Common myeloid progenitor, CD34-positive (primary cell): ENCODE results near the gene FCN1.

Source experiments
- CTCF ChIA-PET: fragments of 350-600 bp; sonication (Branson Sonifier 250); formaldehyde crosslinking; loops from one replicate; lab custom pipeline; 2021; ENCODE audit warnings: antibody characterized with exemption; lab: Charles Lee
- POLR2A ChIA-PET: fragments of 350-600 bp; sonication (Branson Sonifier 250); formaldehyde crosslinking; loops from one replicate; lab custom pipeline; 2021; ENCODE audit warnings: antibody characterized with exemption; lab: Charles Lee
- DNase-seq, 3 donors: peaks; one replicate each; pipeline versions ENCODE4 v3.0.0 to v3.0.0-alpha.2; 2013
- H3K27ac ChIP-seq, 2 experiments: 1 replicate in 1 of 2; 2 replicates in 1 of 2; pipeline ENCODE4 v1.7.0; 2013; ENCODE audit warnings: inconsistent platforms in 2 of 2, low read length in 2 of 2, mild to moderate bottlenecking in 2 of 2, low read depth in 1 of 2, moderate library complexity in 1 of 2; ENCODE audit not compliant: severe bottlenecking in 2 of 2, insufficient read depth in 1 of 2, poor library complexity in 1 of 2
- H3K27me3 ChIP-seq, 5 experiments: replicated peaks in 2 of 5; 1 replicate in 3 of 5; 2 replicates in 2 of 5; pipeline versions ENCODE4 v1.6.1 to v1.7.0; 2013; ENCODE audit warnings: low read length in 4 of 5, mild to moderate bottlenecking in 2 of 5, moderate library complexity in 2 of 5, inconsistent platforms in 1 of 5; ENCODE audit not compliant: insufficient read depth in 5 of 5, control insufficient read depth in 4 of 5
- H3K36me3 ChIP-seq, 4 experiments: 1 replicate in 2 of 4; 2 replicates in 2 of 4; pipeline versions ENCODE4 v1.6.1 to v1.7.0; 2013; ENCODE audit warnings: low read length in 3 of 4, control low read depth in 1 of 4, mild to moderate bottlenecking in 1 of 4; ENCODE audit not compliant: control insufficient read depth in 4 of 4, insufficient read depth in 4 of 4
- H3K4me1 ChIP-seq, 4 experiments: 1 replicate in 3 of 4; 2 replicates in 1 of 4; pipeline versions ENCODE4 v1.6.1 to v1.7.1; 2013; ENCODE audit warnings: low read length in 3 of 4, mild to moderate bottlenecking in 3 of 4, control low read depth in 1 of 4, inconsistent platforms in 1 of 4, moderate library complexity in 1 of 4; ENCODE audit not compliant: control insufficient read depth in 4 of 4, insufficient read depth in 4 of 4; ENCODE audit errors: control extremely low read depth in 1 of 4
- H3K4me3 ChIP-seq, 7 experiments: 1 replicate in 4 of 7; 2 replicates in 3 of 7; pipeline versions ENCODE4 v1.5.1 to v1.7.0; 2013; ENCODE audit warnings: mild to moderate bottlenecking in 7 of 7, low read length in 6 of 7, moderate library complexity in 6 of 7, inconsistent platforms in 2 of 7, low read depth in 2 of 7, control low read depth in 1 of 7; ENCODE audit not compliant: insufficient read depth in 4 of 7, control insufficient read depth in 1 of 7; ENCODE audit errors: extremely low read depth in 1 of 7
- H3K9me3 ChIP-seq, 5 experiments: 1 replicate in 4 of 5; 2 replicates in 1 of 5; pipeline versions ENCODE4 v1.6.1 to v1.7.1; 2013; ENCODE audit warnings: low read length in 4 of 5, mild to moderate bottlenecking in 2 of 5, inconsistent platforms in 1 of 5, low read depth in 1 of 5, moderate library complexity in 1 of 5; ENCODE audit not compliant: control insufficient read depth in 4 of 5, insufficient read depth in 2 of 5; ENCODE audit errors: control extremely low read depth in 1 of 5
- WGBS: methylation state at CpG from one replicate; pipeline ENCODE4 v1.1.5; 2013; ENCODE audit not compliant: insufficient coverage; 5-methylcytosine and 5-hydroxymethylcytosine counted together

FCN1 gene

DNA sequence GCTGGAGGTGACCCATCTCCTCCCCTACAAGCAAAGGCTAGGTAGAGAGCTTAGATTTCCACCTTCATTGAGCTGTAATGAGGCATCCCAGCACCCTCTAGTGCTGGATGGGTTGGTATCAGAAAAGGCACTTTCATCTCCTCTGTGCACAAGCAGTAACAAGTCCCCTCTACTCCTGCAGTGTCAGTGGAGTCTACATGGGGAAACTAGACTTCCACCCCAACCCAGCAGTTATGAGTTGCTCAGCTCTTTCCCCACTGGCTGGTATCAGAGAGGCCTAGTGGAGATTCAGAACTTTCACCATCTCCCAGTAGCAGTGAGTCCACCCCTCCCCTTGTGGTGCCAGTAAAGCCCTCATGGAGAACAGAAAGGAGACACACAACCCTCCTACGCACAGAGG lies 17.9 kb downstream of the FCN1 start:
- H3K9me3 ChIP-seq, result peaks cover 0 to 19% (median 0%) of the 10 kb centered on the region in 5 experiments

DNA sequence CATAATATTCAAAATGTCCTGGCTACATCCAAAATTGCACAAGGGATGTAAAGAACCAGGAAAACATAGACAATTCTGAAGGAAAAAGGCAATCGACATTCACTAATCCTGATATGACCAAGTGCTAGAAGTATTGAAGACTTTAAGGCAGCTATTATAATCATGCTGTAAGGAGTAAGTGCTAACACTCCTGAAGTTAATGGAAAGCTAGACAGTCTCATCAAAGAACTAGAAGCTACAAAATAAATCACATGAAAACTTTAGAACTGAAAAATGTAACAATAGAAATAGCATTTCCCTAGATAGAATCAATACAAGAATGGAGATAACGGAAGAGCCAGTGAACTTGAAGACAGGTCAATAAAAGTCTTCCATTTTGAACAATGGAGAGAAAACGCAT lies 18.5 kb downstream of the FCN1 start:
- H3K9me3 ChIP-seq, result peaks cover 0 to 22% (median 0%) of the 10 kb centered on the region in 5 experiments
- H3K27me3 ChIP-seq, result no peaks in the 10 kb centered on the region
- no peak overlapping the region for H3K27ac ChIP-seq
- ChIA-PET POLR2A (no interaction called here), CTCF (no interaction called here)
- H3K36me3 ChIP-seq, result no peaks in the 10 kb centered on the region
- H3K4me1 ChIP-seq, result peaks cover 7 to 36% (median 22%) of the 10 kb centered on the region in 4 experiments
- WGBS, result no CpG with 5 or more reads among the region's 3 CpGs
- H3K4me3 ChIP-seq, result no peak overlapping the region
- DNase-seq, result no peak

More for the DNA sequence above, 17.9 kb downstream of the FCN1 start:
- Histone ChIP-seq H3K4me1 (peaks cover 7 to 36% (median 22%) of the 10 kb centered on the region in 4 experiments), H3K4me3 (no peak overlapping the region), H3K36me3 (no peaks in the 10 kb centered on the region), H3K27ac (no peak overlapping the region), H3K27me3 (no peaks in the 10 kb centered on the region)
- no CpG with 5 or more reads among the region's 1 CpG for WGBS
- DNase-seq, result no peak
- ChIA-PET CTCF (no interaction called here), POLR2A (no interaction called here)

DNA sequence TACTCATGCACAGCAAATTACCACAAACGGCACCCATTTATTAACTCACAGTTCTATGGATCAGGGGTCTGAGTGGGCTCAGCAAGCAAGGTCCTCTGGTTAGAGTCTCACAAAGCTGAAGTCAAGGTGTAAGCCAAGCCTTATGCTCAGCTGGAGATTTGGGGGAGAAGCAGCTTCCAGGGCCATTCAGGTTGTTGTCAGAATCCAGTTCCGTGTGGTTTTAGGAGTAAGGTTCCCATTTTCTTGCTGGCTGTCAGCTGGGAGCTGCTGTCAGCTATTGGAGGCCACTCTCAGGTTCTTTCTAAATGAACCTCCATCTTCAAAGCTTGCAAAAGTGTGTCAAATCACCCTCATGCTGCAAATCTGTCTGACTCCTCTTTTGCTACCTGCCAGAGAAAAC lies 19.4 kb downstream of the FCN1 start:
- CTCF ChIA-PET, result interaction anchor here (1.8 kb wide), 1 partner anchor 11 kb away, joined by 5 read pairs; no protein-coding TSS in a partner anchor
- Histone ChIP-seq H3K27ac (no peak overlapping the region), H3K4me1 (peaks cover 5 to 33% (median 22%) of the 10 kb centered on the region in 4 experiments), H3K9me3 (peaks cover 0 to 22% (median 1%) of the 10 kb centered on the region in 5 experiments), H3K4me3 (no peak overlapping the region), H3K36me3 (no peaks in the 10 kb centered on the region), H3K27me3 (no peaks in the 10 kb centered on the region)
- WGBS, result 50% methylated on average over 2 of the region's 2 CpGs
- DNase-seq, result no peak
- POLR2A ChIA-PET, result no interaction called here

DNA sequence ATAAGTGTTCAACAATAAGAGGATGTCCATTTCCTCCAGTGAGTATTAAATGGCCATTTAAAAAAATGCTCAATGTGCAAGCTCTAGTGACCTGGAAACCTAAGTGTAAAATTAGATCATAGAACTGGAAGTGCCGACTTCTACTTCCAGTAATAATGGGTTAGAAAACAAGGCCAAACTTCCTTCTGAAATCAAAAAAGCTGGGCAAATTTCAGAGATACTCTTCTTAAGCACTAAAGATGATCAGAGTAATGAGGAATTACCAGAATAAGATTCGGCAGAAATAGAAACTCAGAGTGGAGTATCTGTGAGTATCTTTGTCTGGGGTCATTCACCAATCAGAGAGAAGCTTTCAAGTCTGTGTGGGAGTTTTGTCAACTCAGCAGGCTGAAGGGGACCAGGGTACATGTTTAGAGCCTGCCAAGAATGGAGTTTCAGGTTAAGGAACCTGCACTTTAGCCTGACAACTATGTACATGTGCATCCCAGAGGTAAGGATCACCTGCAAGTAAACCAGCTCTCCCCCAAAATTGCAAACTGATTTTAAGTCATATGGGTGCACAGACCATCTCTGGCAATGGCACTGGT lies 20.0 kb downstream of the FCN1 start:
- ChIA-PET CTCF (interaction anchor here (1.8 kb wide), 1 partner anchor 10 kb away, joined by 5 read pairs; no protein-coding TSS in a partner anchor), POLR2A (interaction anchor here (0.6 kb wide), 1 partner anchor 203 kb away, joined by 3 read pairs; no protein-coding TSS in a partner anchor)
- no peaks in the 10 kb centered on the region for H3K27me3 ChIP-seq
- WGBS, result 100% methylated on average over 2 of the region's 2 CpGs
- H3K36me3 ChIP-seq, result no peaks in the 10 kb centered on the region
- H3K4me3 ChIP-seq, result no peak overlapping the region
- no peak for DNase-seq
- H3K27ac ChIP-seq, result no peak overlapping the region
- peaks cover 5 to 26% (median 20%) of the 10 kb centered on the region in 4 experiments for H3K4me1 ChIP-seq
- H3K9me3 ChIP-seq, result peaks cover 0 to 22% (median 1%) of the 10 kb centered on the region in 5 experiments

DNA sequence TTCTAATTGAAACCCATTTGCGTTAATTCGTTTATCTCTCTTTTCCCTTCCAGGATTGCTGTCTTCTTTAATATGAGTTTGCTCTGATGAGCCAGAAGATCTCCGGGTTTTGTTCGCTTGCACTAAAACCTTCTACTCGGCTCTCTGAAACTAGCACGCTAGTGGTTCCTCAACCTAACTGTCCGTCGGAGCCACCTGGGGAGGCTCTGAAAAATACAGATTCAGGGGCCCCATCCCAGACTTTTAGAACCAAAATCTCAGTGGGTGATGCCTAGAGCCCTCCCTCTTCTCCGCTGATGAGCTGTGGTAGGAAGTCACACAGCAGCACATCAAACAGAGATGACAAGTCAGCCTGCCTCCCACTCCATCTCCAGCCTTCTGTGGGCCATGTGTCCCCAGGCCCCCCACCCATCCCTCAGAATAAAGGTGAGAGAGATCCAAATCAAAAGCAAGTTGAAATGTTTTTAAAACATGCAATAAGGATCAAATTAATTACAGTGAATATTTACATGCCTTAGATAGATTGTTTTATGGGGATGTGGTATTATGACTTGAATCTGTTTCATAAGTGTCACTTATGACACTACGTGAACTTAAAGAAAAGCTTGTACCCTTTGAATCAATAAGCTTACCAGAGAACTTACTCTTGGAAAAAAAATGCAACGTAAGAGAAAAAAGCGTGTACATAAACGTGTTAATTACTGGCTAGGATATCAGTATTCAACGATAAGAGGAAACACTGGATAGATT lies 20.7 kb downstream of the FCN1 start:
- no peaks in the 10 kb centered on the region for H3K36me3 ChIP-seq
- no peak for DNase-seq
- H3K9me3 ChIP-seq, result peaks cover 0 to 22% (median 1%) of the 10 kb centered on the region in 5 experiments
- H3K4me1 ChIP-seq, result peaks cover 0 to 23% (median 17%) of the 10 kb centered on the region in 4 experiments
- H3K27ac ChIP-seq, result no peak overlapping the region
- no peaks in the 10 kb centered on the region for H3K27me3 ChIP-seq
- ChIA-PET POLR2A (interaction anchor here (0.6 kb wide), 1 partner anchor 202 kb away, joined by 3 read pairs; no protein-coding TSS in a partner anchor), CTCF (interaction anchor here (1.0 to 1.8 kb wide), 2 partner anchors 10 to 126 kb away, joined by 3 to 5 read pairs; no protein-coding TSS in a partner anchor)
- 98% methylated on average over 12 of the region's 14 CpGs for WGBS
- no peak overlapping the region for H3K4me3 ChIP-seq

DNA sequence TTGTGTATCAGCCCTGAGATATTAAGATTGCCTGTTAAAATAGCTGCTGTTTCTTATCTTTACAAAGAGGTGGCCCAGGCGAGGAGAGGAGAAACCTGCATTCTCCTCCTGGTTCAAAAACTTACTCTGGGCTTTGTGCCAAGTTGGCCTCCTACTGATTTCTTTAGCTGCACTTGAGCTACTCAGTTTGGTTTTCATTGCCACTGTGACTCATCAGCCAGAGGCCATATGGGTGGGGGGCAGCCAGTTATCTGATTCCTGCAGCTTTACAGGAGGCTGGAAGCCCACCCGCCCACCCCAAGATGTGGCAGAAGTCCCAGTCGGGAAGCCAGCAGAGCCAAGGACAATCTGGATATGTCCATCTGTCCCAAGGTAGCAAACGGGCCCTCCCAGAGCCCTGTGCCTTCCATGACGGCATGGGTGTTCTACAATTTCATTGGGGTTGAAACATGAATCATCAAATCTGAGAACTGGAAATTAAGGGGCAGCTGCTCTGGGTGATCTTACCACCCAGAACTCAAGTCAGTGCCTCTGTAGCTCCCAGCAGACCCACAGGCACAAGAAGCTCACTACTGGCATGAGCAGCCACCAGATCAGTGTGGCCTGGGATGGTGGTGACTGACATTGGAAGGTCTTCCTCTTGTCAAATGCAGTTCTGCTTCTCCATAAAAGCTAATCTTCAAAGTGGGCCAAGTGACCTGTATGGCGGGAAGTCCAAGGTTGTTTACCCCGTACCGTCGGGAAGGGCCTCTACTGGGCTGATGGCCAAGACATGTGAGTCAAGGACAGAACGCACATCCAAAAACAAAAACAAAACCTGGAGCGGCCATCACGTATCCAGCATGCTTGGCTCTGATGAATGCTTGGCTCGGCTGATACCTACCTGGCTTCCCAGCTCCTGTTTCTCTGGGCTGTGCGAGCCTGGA lies 21.5 kb downstream of the FCN1 start:
- Histone ChIP-seq H3K27ac (no peak overlapping the region), H3K36me3 (no peaks in the 10 kb centered on the region), H3K27me3 (no peaks in the 10 kb centered on the region), H3K4me3 (no peak overlapping the region), H3K9me3 (peaks cover 0 to 22% (median 1%) of the 10 kb centered on the region in 5 experiments), H3K4me1 (peaks cover 0 to 28% (median 19%) of the 10 kb centered on the region in 4 experiments)
- WGBS, result 90% methylated on average over 9 of the region's 14 CpGs
- ChIA-PET POLR2A (no interaction called here), CTCF (interaction anchor here (1.0 kb wide), 1 partner anchor 125 kb away, joined by 3 read pairs; no protein-coding TSS in a partner anchor)
- peak; percentile 77 to 94 (median 92) for DNase-seq
